ENCODE results near the gene CTNND2. TPM values are rescaled to one million over a fixed set of nuclear protein-coding genes. Genes with fewer than 3 reads are reported as not detected.

The CTNND2 gene
- total and polyA plus RNA-seq, 10 donors: 0.93 to 51.0 (median 21.5) TPM

DNA sequence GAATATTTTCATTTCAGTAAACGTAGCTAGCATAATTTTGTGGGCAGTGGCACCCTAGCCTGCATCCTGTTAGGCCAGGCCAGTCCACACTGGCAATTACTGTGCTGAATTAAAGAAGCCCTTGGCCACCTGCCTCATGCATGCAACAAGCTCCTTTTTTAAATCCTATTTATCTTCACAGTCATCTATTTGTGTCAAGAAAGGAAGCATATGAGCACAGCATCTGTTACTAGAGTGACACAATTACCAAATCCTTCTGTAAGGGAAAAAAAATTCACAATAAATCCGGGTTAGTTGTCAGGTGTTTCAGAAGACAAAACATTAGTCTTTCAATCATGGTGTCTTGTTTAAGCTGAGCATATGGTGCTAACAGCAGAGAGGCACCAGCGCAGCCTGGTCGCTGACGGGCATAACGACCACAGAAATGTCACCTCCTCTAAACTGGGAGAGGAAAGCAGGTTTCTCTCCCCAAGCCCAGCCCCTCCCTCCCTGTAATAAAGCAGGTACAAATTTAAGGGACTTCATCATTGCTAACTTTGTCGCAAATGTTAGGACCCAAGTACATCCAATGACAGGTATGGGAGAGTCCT, 520.6 kb downstream of the CTNND2 start:
- Histone ChIP-seq H3K27ac (no peak overlapping the region), H3K4me1 (peaks cover 0 to 14% (median 4%) of the 10 kb centered on the region in 6 donors), H3K27me3 (replicated peaks in 1 of 7) (peaks cover 0 to 52% (median 19%) of the 10 kb centered on the region in 7 donors), H3K9me3 (no peaks in the 10 kb centered on the region), H3K36me3 (no peaks in the 10 kb centered on the region), H3K4me3 (no peak overlapping the region)
- 75 to 87% (median 82%) methylated on average over 7 of the region's 7 CpGs for WGBS, 5 donors
- no peak for DNase-seq
- intact Hi-C loops (cut with DNase I; ENCODE audit: low total_unique reads): no loop called here
- TF ChIP-seq CTCF (IDR thresholded peaks at IDR 0.05 in 8 of 11, conservative IDR thresholded peaks at IDR 0.05 in 3 of 11) (no peak), POLR2A (IDR thresholded peaks at IDR 0.05) (no peak), POLR2AphosphoS5 (IDR thresholded peaks at IDR 0.05) (no peak)

GRCh38 chr5:11378461-11378860, 525.8 kb downstream of the CTNND2 start:
- Histone ChIP-seq H3K4me3 (no peak overlapping the region), H3K4me1 (no peaks in the 10 kb centered on the region), H3K36me3 (no peaks in the 10 kb centered on the region), H3K27me3 (replicated peaks in 1 of 7) (peaks cover 0 to 9% (median 0%) of the 10 kb centered on the region in 7 donors), H3K9me3 (no peaks in the 10 kb centered on the region), H3K27ac (no peak overlapping the region)
- intact Hi-C loops (cut with DNase I; ENCODE audit: low total_unique reads): no loop called here
- TF ChIP-seq POLR2A (IDR thresholded peaks at IDR 0.05): no peak
- TF ChIP-seq POLR2AphosphoS5 (IDR thresholded peaks at IDR 0.05): no peak
- no peak for TF ChIP-seq CTCF (IDR thresholded peaks at IDR 0.05 in 8 of 11, conservative IDR thresholded peaks at IDR 0.05 in 3 of 11)
- no peak for DNase-seq
- WGBS, 5 donors: 81 to 95% (median 90%) methylated on average over 5 of the region's 5 CpGs

GRCh38 chr5:11377896-11378295, 526.4 kb downstream of the CTNND2 start:
- H3K4me3 ChIP-seq: no peak overlapping the region

More at GRCh38 chr5:11377896-11378295, 526.4 kb downstream of the CTNND2 start:
- peaks cover 0 to 3% (median 0%) of the 10 kb centered on the region in 7 donors for H3K27me3 ChIP-seq (replicated peaks in 1 of 7)
- TF ChIP-seq POLR2AphosphoS5 (IDR thresholded peaks at IDR 0.05) (no peak), CTCF (IDR thresholded peaks at IDR 0.05 in 8 of 11, conservative IDR thresholded peaks at IDR 0.05 in 3 of 11) (no peak), POLR2A (IDR thresholded peaks at IDR 0.05) (no peak)
- H3K27ac ChIP-seq: no peak overlapping the region
- WGBS, 5 donors: 77 to 88% (median 86%) methylated on average over 2 of the region's 2 CpGs
- H3K36me3 ChIP-seq: no peaks in the 10 kb centered on the region
- intact Hi-C loops (cut with DNase I; ENCODE audit: low total_unique reads): no loop called here
- DNase-seq: no peak
- no peaks in the 10 kb centered on the region for H3K9me3 ChIP-seq
- no peaks in the 10 kb centered on the region for H3K4me1 ChIP-seq
